Heart right ventricle (tissue), 16 donors: ENCODE data around the gene CCSER1. TPM values are rescaled to one million over a fixed set of nuclear protein-coding genes. Genes with fewer than 3 reads are reported as not detected.

ENCODE experiments used
- ATAC-seq, 8 donors: fragments of 200-7000 bp; cut with Tn5 transposase; one replicate each; pipeline ENCODE4 v1.9.1; 2020; ENCODE audit warnings: mild to moderate bottlenecking in 8 of 8, moderate library complexity in 8 of 8, moderate number of reproducible peaks in 1 of 8
- DNase-seq, 2 donors: peaks; one replicate each; pipeline ENCODE4 v3.0.0-alpha.2; 2020
- H3K27ac ChIP-seq, 10 donors: fragments of 200-600 bp; sonication (generic) in 2 of 10; one replicate each; pipeline versions ENCODE4 v1.5.0 to v1.8.0; 2020 to 2022; ENCODE audit warnings: mild to moderate bottlenecking in 3 of 10
- H3K27me3 ChIP-seq, 7 donors: fragments of 200-600 bp; one replicate each; pipeline ENCODE4 v1.8.0; 2021 to 2022; ENCODE audit warnings: mild to moderate bottlenecking in 2 of 7
- H3K36me3 ChIP-seq, 9 donors: fragments of 200-600 bp; sonication (generic) in 1 of 9; one replicate each; pipeline versions ENCODE4 v1.5.0 to v1.8.0; 2020 to 2022; ENCODE audit warnings: mild to moderate bottlenecking in 2 of 9
- H3K4me1 ChIP-seq, 9 donors: fragments of 200-600 bp; sonication (generic) in 1 of 9; one replicate each; pipeline versions ENCODE4 v1.5.0 to v1.8.0; 2020 to 2022; ENCODE audit warnings: mild to moderate bottlenecking in 4 of 9
- H3K4me3 ChIP-seq, 10 donors: fragments of 200-600 bp; sonication (generic) in 2 of 10; one replicate each; pipeline versions ENCODE4 v1.5.0 to v1.8.0; 2020 to 2022; ENCODE audit warnings: mild to moderate bottlenecking in 7 of 10, moderate library complexity in 2 of 10
- H3K9me3 ChIP-seq, 11 donors: fragments of 200-600 bp in 10 of 11; sonication (generic) in 2 of 11; one replicate each; pipeline versions ENCODE4 v1.5.0 to v1.8.0; 2013 to 2022; ENCODE audit warnings: mild to moderate bottlenecking in 2 of 11, control low read depth in 1 of 11, moderate library complexity in 1 of 11
- CTCF ChIP-seq, 9 donors: fragments of 200-600 bp; sonication (generic) in 2 of 9; IDR thresholded peaks; one replicate each; pipeline versions ENCODE4 v1.5.0 to v1.8.0; 2021 to 2022; ENCODE audit warnings: antibody characterized with exemption in 9 of 9, mild to moderate bottlenecking in 5 of 9, moderate library complexity in 1 of 9
- WGBS, 2 donors: extraction: QIAGEN DNeasy Blood & Tissue Kit; methylation state at CpG; one replicate each; pipeline ENCODE4 v1.1.7; 2013; ENCODE audit warnings: inconsistent platforms in 1 of 2; 5-methylcytosine and 5-hydroxymethylcytosine counted together
- intact Hi-C, 10 donors: fragments of 100-400 bp; cut with DNase I; formaldehyde crosslinking; loops; one replicate each; pipeline versions ENCODE4 v1.11.1 to v1.14.2; 2022
- long read RNA-seq, 3 donors: library from polyadenylated mRNA; unstranded; transcript quantifications; one replicate each; pipeline ENCODE4 v2.0.0, GENCODE V29; 2020 to 2021
- polyA plus RNA-seq, 2 donors: library from polyadenylated mRNA; stranded (reverse); fragments of 200-250 nt; gene quantifications; one replicate each; pipeline ENCODE4 v1.2.3, GENCODE V29; 2013
- total RNA-seq, 10 donors: library from RNA; stranded (reverse); fragmentation: NEBNext Ultra II Directional in 3 of 10; extraction: Animal tissue kit (Norgen Biotek cat#: 25700) in 3 of 10; gene quantifications; one replicate each; pipeline versions ENCODE4 v1.2.1 to v1.2.4, GENCODE V29; 2021 to 2023
- donor health status: Arrhythmogenic right ventricular cardiomyopathy.
- donor health status: ischemic (EF 13 %, LVEDD 7.1; RV severe dilation, severe dysfunction).
- donor health status: healthy with polysubstance abuse.
- donor health status: DM: no; HTN: yes; CAD: no.
- donor health status: DM: no; HTN: no; CAD: no.
- donor health status: ischemic (EF 25% LVEDD 6.9; RV normal size, moderate dysfunction).
- donor health status: ischemic (EF 25% LVEDD 5.7; RV mildly dilated, moderate dysfunction).
- donor health status: healthy.
- donor health status: DM: yes; HTN: yes; CAD: no.
- donor health status: Ischemic cardiomyopathy.
- donor health status: ischemic (EF 35%, LVEDD 5.7; RV mildly dilated, moderate dysfunction).
- donor health status: nonischemic (EF 11% LVEDD 7.7; RV severe dilation, severe dysfunction).
- donor health status: DM: yes; HTN: yes; CAD: no.
- donor health status: PGD.
- donor health status: ischemic (EF 29% LVEDD 5.4; RV normal size, mild dysfunction).
- donor health status: nonischemic (EF 23%, LVEDD 6.1; RV moderate dilation, normal function).

The CCSER1 gene
- 10 to 100 TPM in 9 of 10 donors, 1 to 10 TPM in 1; 9.9 to 16.4 (median 12.5) TPM for total RNA-seq
- 1 to 10 TPM; 1.5 to 5.0 TPM for polyA plus RNA-seq
- long read RNA-seq, donor 1, partial matches to known transcripts = 1 of 3 reads
- long read RNA-seq, donor 1, other reads (novel, unspliced or antisense) = 2 of 3 reads
- long read RNA-seq, donor 2, partial matches to known transcripts = 1 of 8 reads
- long read RNA-seq, donor 2, other reads (novel, unspliced or antisense) = 7 of 8 reads
- long read RNA-seq, donor 3, partial matches to known transcripts = 2 of 11 reads
- long read RNA-seq, donor 3, other reads (novel, unspliced or antisense) = 9 of 11 reads

DNA sequence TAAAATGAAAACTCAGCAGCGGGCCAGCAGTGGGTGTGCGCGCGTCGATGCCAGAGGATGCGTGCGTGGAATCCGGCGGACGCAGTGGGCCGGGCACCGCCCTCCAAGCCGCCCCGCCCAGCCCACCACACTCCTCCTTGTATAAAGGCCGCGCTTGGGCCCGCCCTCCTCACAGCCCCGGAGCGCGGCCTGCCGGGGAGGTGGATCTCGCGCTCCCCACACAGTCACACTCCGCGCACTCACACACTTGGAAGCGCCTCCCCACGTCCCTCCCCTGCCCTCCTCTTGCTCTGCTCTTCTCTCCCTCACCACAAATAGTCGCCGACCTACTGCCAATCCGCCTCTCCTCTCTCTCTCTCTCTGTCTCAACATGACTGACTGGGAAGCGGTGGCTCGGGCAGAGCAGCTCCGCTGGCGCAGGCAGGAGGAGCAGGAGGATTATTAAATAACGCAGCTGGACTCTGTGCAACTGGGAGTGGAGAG, at the start of gene CCSER1:
CCSER1 (plus strand) TSS at position 172 of the 483 bp plus-strand sequence.
- Histone ChIP-seq H3K27ac (peak within 1 kb of the TSS; percentile 55 to 84 (median 76)), H3K36me3 (no peaks in the 10 kb centered on the region), H3K9me3 (no peaks in the 10 kb centered on the region), H3K4me3 (peak within 1 kb of the TSS; percentile 50 to 77 (median 70)), H3K4me1 (peaks cover 0 to 19% (median 7%) of the 10 kb centered on the region in 9 donors), H3K27me3 (peaks cover 0 to 20% (median 0%) of the 10 kb centered on the region in 7 donors)
- intact Hi-C loops = loop anchor here in 6 of 10 donors (5.0 to 10.0 kb wide), 5 partner anchors 110 to 168 kb away; no protein-coding TSS in a partner anchor
- TF ChIP-seq CTCF (IDR thresholded peaks at IDR 0.05) = no peak
- 1% methylated on average over 35 of the region's 35 CpGs for WGBS, 2 donors
- DNase-seq = peak; percentile 76 to 79
- peak; percentile 91 to 99 (median 97) for ATAC-seq

DNA sequence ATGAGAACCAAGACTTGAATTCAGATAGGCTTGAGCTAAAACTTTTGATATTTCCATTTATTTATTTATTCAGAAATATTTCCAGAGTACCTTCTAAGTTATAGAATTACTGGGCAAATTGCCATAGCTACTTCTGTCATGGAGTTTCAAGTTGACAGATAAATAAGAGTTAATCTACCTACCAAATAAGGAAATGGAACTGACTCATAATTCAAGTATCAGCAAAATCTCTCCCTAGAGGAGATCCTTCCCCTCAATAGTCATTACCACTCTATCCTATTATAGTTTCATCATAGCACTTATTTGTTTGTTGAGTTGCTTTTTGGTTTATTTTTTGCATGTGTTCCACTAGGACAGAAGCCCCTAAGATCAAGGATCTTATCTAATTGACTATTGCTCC, 48.8 kb upstream of the CCSER1 start:
- no peak overlapping the region for H3K4me3 ChIP-seq

DNA sequence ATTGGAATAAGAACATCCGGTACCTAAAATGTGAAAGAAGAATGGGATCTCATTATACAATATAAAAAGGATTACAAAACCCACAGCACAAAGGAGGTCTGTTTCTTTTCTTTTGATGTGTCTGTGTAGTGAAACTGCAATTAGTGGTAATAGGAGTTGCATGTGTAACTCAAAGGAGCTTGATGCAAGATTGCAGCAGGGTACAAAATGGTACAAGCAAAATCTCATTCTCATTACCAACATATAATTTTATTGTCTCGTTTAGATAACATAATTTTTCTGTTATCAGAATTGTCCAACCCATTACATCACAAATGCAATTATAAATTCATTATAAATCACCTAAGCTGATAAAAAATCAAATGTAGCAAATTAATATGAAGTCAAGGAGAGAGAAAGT, 47.1 kb upstream of the CCSER1 start:
- 81 to 82% methylated on average over 2 of the region's 2 CpGs for WGBS, 2 donors
- Histone ChIP-seq H3K4me1 (peaks cover 0 to 9% (median 0%) of the 10 kb centered on the region in 9 donors), H3K9me3 (no peaks in the 10 kb centered on the region), H3K27ac (no peak overlapping the region), H3K36me3 (no peaks in the 10 kb centered on the region), H3K27me3 (peaks cover 0 to 11% (median 0%) of the 10 kb centered on the region in 7 donors), H3K4me3 (no peak overlapping the region)
- ATAC-seq = no peak
- no peak for DNase-seq
- TF ChIP-seq CTCF (IDR thresholded peaks at IDR 0.05) = no peak
- intact Hi-C loops = no loop called here

More for the DNA sequence above, 48.8 kb upstream of the CCSER1 start:
- H3K27me3 ChIP-seq = peaks cover 0 to 11% (median 0%) of the 10 kb centered on the region in 7 donors
- no peak for TF ChIP-seq CTCF (IDR thresholded peaks at IDR 0.05)
- H3K36me3 ChIP-seq = no peaks in the 10 kb centered on the region
- no peak for DNase-seq
- peaks cover 0 to 12% (median 0%) of the 10 kb centered on the region in 9 donors for H3K4me1 ChIP-seq
- no peaks in the 10 kb centered on the region for H3K9me3 ChIP-seq
- no peak for ATAC-seq
- intact Hi-C loops = no loop called here
- H3K27ac ChIP-seq = peak overlapping the region in 1 of 10 donors; percentile 11

DNA sequence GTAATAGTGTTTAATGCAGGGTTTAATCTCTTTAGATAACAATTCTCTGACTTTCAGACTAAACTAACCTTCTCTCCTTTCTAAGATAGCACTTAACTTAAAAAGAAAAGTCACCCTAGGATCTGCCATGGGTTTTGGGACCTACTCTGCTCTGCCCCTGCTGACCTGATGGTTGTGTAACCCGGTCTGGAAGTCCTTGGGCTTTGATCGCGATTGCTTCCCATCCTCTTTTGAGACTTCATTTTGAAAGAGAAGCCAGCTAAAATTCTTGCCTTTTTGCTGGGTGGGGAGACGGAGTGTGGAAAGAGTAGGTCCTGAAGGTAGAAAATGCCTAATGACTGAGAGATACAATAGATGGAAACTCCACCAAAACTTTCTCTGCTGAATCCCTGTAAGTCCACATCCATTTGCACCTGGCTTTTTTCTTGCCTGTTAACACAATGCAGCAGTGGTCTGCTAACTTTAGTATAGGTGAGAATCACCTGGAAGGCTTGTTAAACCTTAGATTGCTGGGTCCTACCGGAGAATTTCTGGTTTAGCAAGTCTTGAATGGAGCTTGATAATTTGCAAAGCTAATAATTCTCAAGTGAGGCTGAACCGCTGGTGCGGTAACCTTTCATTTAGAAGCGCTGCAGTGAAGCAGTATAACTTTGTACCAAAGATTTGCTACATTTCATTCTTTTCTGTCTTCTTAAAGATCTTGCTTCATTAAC, 45.6 kb upstream of the CCSER1 start:
- ATAC-seq (no peak), DNase-seq (no peak)
- Histone ChIP-seq H3K27ac (no peak overlapping the region), H3K4me1 (peaks cover 0 to 7% (median 0%) of the 10 kb centered on the region in 9 donors), H3K4me3 (no peak overlapping the region), H3K36me3 (no peaks in the 10 kb centered on the region), H3K9me3 (no peaks in the 10 kb centered on the region), H3K27me3 (no peaks in the 10 kb centered on the region)
- intact Hi-C loops = no loop called here
- TF ChIP-seq CTCF (IDR thresholded peaks at IDR 0.05) = no peak
- 73 to 78% methylated on average over 8 of the region's 8 CpGs for WGBS, 2 donors
